ENCODE data around the gene SLC39A11.

- TF ChIP-seq CTCF (IDR thresholded peaks at IDR 0.05) = no peak
- TF ChIP-seq POLR2A (IDR thresholded peaks at IDR 0.05) = no peak
Measured at GRCh38 chr17:73096866-73097265, 4.4 kb upstream of the SLC39A11 start.

Measured in esophagus squamous epithelium (tissue), 4 donors.